MV-4-11 (cell line): ENCODE measurements around the gene PLXDC1.
A peak's percentile ranks its signal among the peaks of the same experiment; 100 is the strongest.
"Not testable (repeated sequence)": the region's sequence is repeated elsewhere in the genome, so short reads cannot be mapped to it uniquely, and the experiment has no call there.

Experiments
- DNase-seq: peaks from one replicate; lab custom pipeline; 2025; lab: John Stamatoyannopoulos, UW

Gene PLXDC1

GRCh38 chr17:39062846-39063680 is 88.4 kb downstream of the PLXDC1 start:
- DNase-seq, result no peak

- no peak for DNase-seq
Measured at GRCh38 chr17:39058524-39058923, 92.9 kb downstream of the PLXDC1 start.

GRCh38 chr17:39057701-39058206 is 93.7 kb downstream of the PLXDC1 start:
- no peak for DNase-seq

GRCh38 chr17:39054111-39054645 is 97.3 kb downstream of the PLXDC1 start:
- DNase-seq, result peak; percentile 3

- DNase-seq, result not testable (repeated sequence)
Measured at GRCh38 chr17:39052423-39052822, 99.0 kb downstream of the PLXDC1 start.

GRCh38 chr17:39051001-39051585 is 100.3 kb downstream of the PLXDC1 start:
- no peak for DNase-seq

GRCh38 chr17:39045948-39046679 is 105.3 kb downstream of the PLXDC1 start:
- no peak for DNase-seq

- no peak for DNase-seq
Measured at GRCh38 chr17:39036009-39036408, 115.4 kb downstream of the PLXDC1 start.

- DNase-seq, result not testable (repeated sequence)
Measured at GRCh38 chr17:39035578-39035977, 115.9 kb downstream of the PLXDC1 start.

GRCh38 chr17:39028690-39029089 is 122.7 kb downstream of the PLXDC1 start:
- DNase-seq, result no peak

GRCh38 chr17:39027455-39028035 is 123.9 kb downstream of the PLXDC1 start:
- DNase-seq, result no peak

GRCh38 chr17:39026980-39027451 is 124.4 kb downstream of the PLXDC1 start:
- no peak for DNase-seq

- DNase-seq, result not testable (repeated sequence)
Measured at GRCh38 chr17:39026346-39026745, 125.1 kb downstream of the PLXDC1 start.

- no peak for DNase-seq
Measured at GRCh38 chr17:39022924-39023323, 128.5 kb downstream of the PLXDC1 start.

GRCh38 chr17:39020037-39020436 is 131.4 kb downstream of the PLXDC1 start:
- not testable (repeated sequence) for DNase-seq

GRCh38 chr17:39018267-39019134 is 132.9 kb downstream of the PLXDC1 start:
- DNase-seq, result peak; percentile 97

- peak; percentile 64 for DNase-seq
Measured at GRCh38 chr17:39016193-39017153, 135.0 kb downstream of the PLXDC1 start.

- no peak for DNase-seq
Measured at GRCh38 chr17:39015546-39015935, 135.9 kb downstream of the PLXDC1 start.

GRCh38 chr17:39014795-39015545 is 136.5 kb downstream of the PLXDC1 start:
- DNase-seq, result peak; percentile 57
